Neutrophil (primary cell): ENCODE results near the gene FALEC.

Experiments
- H3K27ac ChIP-seq: fragments of 200-600 bp; sonication (generic); 2 replicates; pipeline ENCODE4 v1.5.1; 2016; ENCODE audit warnings: mild to moderate bottlenecking, moderate library complexity
- H3K27me3 ChIP-seq: fragments of 200-600 bp; sonication (generic); 2 replicates; pipeline ENCODE4 v1.6.0; 2016; ENCODE audit warnings: mild to moderate bottlenecking
- H3K36me3 ChIP-seq: fragments of 200-600 bp; sonication (generic); 2 replicates; pipeline ENCODE4 v1.5.1; 2017
- H3K4me1 ChIP-seq, 2 experiments: fragments of 200-600 bp in 1 of 2; sonication (generic) in 1 of 2; 1 replicate in 1 of 2; 2 replicates in 1 of 2; pipeline versions ENCODE4 v1.5.1 to v1.6.1; 2013 to 2016; ENCODE audit warnings: low read depth in 1 of 2, low read length in 1 of 2, mild to moderate bottlenecking in 1 of 2, moderate library complexity in 1 of 2; ENCODE audit not compliant: control insufficient read depth in 1 of 2, insufficient read depth in 1 of 2
- H3K4me3 ChIP-seq, 2 experiments: fragments of 200-600 bp in 1 of 2; sonication (generic) in 1 of 2; 1 replicate in 1 of 2; 2 replicates in 1 of 2; pipeline ENCODE4 v1.5.1; 2013 to 2016; ENCODE audit warnings: low read depth in 1 of 2, low read length in 1 of 2, mild to moderate bottlenecking in 1 of 2, moderate library complexity in 1 of 2
- H3K9me3 ChIP-seq: fragments of 200-600 bp; sonication (generic); 2 replicates; pipeline ENCODE4 v1.5.1; 2016
- TF ChIP-seq, protein P1 (sequence below): fragments of 200-600 bp; sonication (generic); IDR thresholded peaks from 2 replicates; pipeline ENCODE4 v1.5.1; 2016; ENCODE audit warnings: antibody characterized with exemption

FALEC gene

DNA sequence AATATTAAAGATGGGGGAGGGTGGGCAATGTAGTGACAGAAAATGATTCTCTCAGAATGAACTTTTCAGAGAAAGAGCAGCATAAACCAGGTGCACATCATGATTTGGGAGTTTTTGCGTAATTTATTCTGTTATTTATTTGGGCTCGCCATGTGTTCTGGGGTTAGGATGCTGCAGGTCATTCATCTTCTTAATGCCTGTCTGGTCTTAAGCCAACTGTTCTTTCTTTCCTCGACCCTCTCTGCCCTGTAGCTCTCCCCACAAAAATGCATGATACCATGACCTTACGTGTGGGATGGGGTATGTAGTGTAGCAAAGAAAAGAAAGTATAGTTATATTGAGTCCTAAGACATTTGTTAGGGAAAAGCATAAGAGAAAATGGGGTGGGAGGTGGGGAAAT is 40.7 kb upstream of the FALEC start:
- peaks cover 10% of the 10 kb centered on the region for H3K27me3 ChIP-seq
- H3K4me1 ChIP-seq: no peaks in the 10 kb centered on the region
- no peaks in the 10 kb centered on the region for H3K9me3 ChIP-seq
- TF ChIP-seq, protein P1, sequence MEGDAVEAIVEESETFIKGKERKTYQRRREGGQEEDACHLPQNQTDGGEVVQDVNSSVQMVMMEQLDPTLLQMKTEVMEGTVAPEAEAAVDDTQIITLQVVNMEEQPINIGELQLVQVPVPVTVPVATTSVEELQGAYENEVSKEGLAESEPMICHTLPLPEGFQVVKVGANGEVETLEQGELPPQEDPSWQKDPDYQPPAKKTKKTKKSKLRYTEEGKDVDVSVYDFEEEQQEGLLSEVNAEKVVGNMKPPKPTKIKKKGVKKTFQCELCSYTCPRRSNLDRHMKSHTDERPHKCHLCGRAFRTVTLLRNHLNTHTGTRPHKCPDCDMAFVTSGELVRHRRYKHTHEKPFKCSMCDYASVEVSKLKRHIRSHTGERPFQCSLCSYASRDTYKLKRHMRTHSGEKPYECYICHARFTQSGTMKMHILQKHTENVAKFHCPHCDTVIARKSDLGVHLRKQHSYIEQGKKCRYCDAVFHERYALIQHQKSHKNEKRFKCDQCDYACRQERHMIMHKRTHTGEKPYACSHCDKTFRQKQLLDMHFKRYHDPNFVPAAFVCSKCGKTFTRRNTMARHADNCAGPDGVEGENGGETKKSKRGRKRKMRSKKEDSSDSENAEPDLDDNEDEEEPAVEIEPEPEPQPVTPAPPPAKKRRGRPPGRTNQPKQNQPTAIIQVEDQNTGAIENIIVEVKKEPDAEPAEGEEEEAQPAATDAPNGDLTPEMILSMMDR: no peak
- no peak overlapping the region for H3K4me3 ChIP-seq
- H3K36me3 ChIP-seq: peaks cover 33% of the 10 kb centered on the region
- H3K27ac ChIP-seq: no peak overlapping the region

DNA sequence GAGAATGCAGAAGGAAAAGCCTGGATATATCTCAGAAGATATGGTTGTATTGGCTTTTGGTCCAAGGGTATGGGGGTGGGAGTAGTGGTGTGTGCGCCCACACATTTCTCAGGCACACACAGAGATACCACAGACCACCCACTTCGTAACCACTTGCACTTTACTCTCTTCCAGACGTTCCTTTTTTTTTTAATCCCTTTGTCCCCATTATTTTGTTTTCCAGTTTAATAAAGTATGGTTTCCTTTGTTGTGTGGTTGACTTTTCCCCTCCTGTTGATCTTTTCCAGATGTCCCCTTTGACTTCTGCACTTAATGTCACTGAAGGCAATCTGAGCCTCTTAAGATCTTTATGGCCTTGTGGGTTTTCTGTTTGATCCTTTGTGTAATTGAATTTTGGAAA is 38.8 kb upstream of the FALEC start:
- H3K36me3 ChIP-seq: peaks cover 14% of the 10 kb centered on the region
- H3K4me1 ChIP-seq: no peaks in the 10 kb centered on the region
- H3K27me3 ChIP-seq: peaks cover 21% of the 10 kb centered on the region
- H3K9me3 ChIP-seq: no peaks in the 10 kb centered on the region
- no peak overlapping the region for H3K27ac ChIP-seq
- no peak overlapping the region for H3K4me3 ChIP-seq
- TF ChIP-seq, protein P1: no peak

DNA sequence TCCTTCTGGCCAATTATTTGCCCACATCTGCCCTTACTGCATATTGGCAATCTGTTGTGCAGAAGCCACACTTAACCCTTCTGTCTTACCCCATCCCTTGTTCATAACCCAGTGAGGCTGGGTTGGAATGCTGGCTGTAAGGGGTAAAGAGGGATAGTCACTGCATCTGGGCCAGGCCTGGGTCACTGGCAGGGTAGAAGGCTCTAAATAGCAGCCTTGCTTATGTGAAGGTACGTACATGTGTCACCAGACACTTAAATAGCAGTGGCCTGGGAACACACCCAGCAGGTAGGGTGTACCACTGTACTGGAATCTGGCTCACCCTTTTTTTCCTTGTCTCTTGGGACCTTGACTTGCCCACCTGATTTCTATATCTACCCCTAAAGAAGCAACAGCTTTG is 38.2 kb upstream of the FALEC start:
- H3K4me3 ChIP-seq: no peak overlapping the region
- no peak overlapping the region for H3K27ac ChIP-seq
- TF ChIP-seq, protein P1: no peak
- peaks cover 21% of the 10 kb centered on the region for H3K27me3 ChIP-seq
- H3K36me3 ChIP-seq: peaks cover 8% of the 10 kb centered on the region
- H3K9me3 ChIP-seq: no peaks in the 10 kb centered on the region
- H3K4me1 ChIP-seq: no peaks in the 10 kb centered on the region

DNA sequence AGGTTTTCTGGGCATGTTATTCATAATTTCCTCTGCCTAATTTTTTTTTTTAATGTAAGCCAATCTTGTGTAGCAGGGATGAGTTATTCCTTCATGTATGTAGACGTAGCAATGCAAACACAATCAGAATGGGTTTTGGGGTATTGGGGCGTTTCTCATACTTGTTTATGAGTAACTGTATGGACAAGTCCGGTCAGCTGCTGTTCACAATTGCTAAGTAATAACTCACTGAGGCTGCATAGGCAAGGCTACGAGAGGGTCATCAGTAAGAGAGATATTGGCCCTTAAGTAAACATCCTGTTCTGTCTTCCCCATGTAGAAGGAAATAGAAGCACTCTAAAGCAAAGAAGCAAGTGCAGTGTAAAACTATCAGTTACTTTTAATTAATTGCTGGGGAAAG is 37.8 kb upstream of the FALEC start:
- Histone ChIP-seq H3K4me3 (no peak overlapping the region), H3K27ac (no peak overlapping the region)
- TF ChIP-seq, protein P1: no peak

DNA sequence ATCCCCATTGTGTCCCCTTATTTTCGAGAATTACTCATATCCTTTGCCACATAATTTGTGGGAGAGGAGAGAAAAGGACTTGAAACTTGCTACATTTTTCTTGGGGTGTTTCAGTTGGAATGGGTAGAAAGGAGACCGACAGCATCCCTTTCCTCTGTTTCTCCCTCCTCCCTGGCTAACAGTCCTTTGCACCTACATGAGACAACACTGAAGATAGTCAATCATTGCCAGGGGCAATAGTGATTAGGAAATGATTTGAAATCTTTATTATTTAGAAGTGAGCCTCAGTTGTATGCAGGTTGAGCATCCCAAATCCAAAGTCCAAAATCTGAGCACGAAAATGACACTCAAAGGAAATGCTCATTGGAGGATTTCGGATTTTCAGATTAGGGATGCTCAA is 36.2 kb upstream of the FALEC start:
- Histone ChIP-seq H3K4me3 (no peak overlapping the region), H3K4me1 (no peaks in the 10 kb centered on the region), H3K9me3 (no peaks in the 10 kb centered on the region), H3K36me3 (no peaks in the 10 kb centered on the region), H3K27me3 (peaks cover 21% of the 10 kb centered on the region), H3K27ac (no peak overlapping the region)
- TF ChIP-seq, protein P1: no peak

More for the DNA sequence above, 37.8 kb upstream of the FALEC start:
- no peaks in the 10 kb centered on the region for H3K9me3 ChIP-seq
- H3K36me3 ChIP-seq: peaks cover 4% of the 10 kb centered on the region
- peaks cover 21% of the 10 kb centered on the region for H3K27me3 ChIP-seq
- H3K4me1 ChIP-seq: no peaks in the 10 kb centered on the region

DNA sequence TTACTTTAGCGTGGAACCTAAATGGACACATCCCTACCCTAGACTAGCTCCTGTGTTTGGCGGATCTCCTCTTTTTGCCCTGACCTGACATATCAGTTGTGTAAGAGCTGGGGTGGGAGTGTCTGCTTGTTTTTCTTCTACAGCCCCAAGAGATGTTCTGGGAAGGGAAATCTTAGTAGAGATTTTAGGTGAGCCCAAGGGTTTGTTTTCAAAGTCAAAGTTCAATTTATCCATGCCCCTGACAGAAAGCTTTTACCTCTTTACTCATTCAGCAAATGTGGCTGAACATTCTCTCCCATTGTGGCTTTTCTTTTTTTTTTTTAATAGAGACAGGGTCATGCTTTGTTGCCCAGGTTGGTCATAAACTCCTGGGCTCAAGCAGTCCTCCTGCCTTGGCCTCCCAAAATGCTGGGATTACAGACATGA is 35.6 kb upstream of the FALEC start:
- Histone ChIP-seq H3K9me3 (no peaks in the 10 kb centered on the region), H3K36me3 (no peaks in the 10 kb centered on the region), H3K27me3 (peaks cover 21% of the 10 kb centered on the region), H3K4me3 (no peak overlapping the region), H3K4me1 (no peaks in the 10 kb centered on the region), H3K27ac (no peak overlapping the region)
- TF ChIP-seq, protein P1: no peak
